ENCODE data around the gene NR1H2. TPM values are rescaled to one million over a fixed set of nuclear protein-coding genes. Genes with fewer than 3 reads are reported as not detected.

NR1H2 gene
- total and polyA plus RNA-seq, 4 donors: 52.5 to 114 (median 99.9) TPM

DNA sequence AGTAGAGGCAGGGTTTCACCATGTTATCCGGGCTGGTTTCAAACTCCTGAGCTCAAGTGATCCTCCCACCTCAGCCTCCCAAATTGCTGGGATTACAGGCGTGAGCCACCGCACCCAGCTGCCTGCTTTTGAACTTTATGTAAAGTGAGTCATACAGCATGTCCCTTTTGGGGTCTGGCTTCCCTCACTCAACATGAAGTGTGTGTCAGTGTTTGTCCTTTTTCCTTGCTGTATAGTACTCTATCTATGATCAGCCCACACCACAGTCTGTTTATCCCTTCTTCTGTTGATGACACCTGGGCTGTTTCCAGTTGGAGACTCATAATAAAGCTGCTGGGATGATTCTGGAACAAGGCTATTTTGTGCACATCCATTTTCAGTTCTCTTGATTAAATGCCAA, 44.6 kb downstream of the NR1H2 start:
- Histone ChIP-seq H3K9ac (ENCODE audit: insufficient read depth in 1 of 2, low read length in 2 of 2) (no peak overlapping the region), H3K9me3 (ENCODE audit: control insufficient read depth in 4 of 4, insufficient read depth in 3 of 4, low read length in 3 of 4) (no peaks in the 10 kb centered on the region), H3K4me1 (ENCODE audit: control insufficient read depth in 5 of 5, insufficient read depth in 5 of 5, low read length in 5 of 5) (peaks cover 0 to 4% (median 0%) of the 10 kb centered on the region in 5 donors), H3K27ac (ENCODE audit: low read depth in 1 of 2, low read length in 1 of 2) (no peak overlapping the region), H3K27me3 (ENCODE audit: control insufficient read depth in 3 of 3, insufficient read depth in 3 of 3, low read length in 2 of 3) (peaks cover 0 to 14% (median 12%) of the 10 kb centered on the region in 3 donors), H3K36me3 (ENCODE audit: control insufficient read depth in 4 of 4, insufficient read depth in 4 of 4, low read length in 4 of 4) (no peaks in the 10 kb centered on the region), H3K4me3 (no peak overlapping the region)
- ATAC-seq (ENCODE audit: insufficient read depth, low FRiP score): no peak
- no peak for DNase-seq
- WGBS, 2 donors: 63% methylated on average over 3 of the region's 3 CpGs
- TF ChIP-seq, protein P1, sequence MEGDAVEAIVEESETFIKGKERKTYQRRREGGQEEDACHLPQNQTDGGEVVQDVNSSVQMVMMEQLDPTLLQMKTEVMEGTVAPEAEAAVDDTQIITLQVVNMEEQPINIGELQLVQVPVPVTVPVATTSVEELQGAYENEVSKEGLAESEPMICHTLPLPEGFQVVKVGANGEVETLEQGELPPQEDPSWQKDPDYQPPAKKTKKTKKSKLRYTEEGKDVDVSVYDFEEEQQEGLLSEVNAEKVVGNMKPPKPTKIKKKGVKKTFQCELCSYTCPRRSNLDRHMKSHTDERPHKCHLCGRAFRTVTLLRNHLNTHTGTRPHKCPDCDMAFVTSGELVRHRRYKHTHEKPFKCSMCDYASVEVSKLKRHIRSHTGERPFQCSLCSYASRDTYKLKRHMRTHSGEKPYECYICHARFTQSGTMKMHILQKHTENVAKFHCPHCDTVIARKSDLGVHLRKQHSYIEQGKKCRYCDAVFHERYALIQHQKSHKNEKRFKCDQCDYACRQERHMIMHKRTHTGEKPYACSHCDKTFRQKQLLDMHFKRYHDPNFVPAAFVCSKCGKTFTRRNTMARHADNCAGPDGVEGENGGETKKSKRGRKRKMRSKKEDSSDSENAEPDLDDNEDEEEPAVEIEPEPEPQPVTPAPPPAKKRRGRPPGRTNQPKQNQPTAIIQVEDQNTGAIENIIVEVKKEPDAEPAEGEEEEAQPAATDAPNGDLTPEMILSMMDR (IDR thresholded peaks at IDR 0.05; ENCODE audit: control extremely low read depth, extremely low read depth): no peak

DNA sequence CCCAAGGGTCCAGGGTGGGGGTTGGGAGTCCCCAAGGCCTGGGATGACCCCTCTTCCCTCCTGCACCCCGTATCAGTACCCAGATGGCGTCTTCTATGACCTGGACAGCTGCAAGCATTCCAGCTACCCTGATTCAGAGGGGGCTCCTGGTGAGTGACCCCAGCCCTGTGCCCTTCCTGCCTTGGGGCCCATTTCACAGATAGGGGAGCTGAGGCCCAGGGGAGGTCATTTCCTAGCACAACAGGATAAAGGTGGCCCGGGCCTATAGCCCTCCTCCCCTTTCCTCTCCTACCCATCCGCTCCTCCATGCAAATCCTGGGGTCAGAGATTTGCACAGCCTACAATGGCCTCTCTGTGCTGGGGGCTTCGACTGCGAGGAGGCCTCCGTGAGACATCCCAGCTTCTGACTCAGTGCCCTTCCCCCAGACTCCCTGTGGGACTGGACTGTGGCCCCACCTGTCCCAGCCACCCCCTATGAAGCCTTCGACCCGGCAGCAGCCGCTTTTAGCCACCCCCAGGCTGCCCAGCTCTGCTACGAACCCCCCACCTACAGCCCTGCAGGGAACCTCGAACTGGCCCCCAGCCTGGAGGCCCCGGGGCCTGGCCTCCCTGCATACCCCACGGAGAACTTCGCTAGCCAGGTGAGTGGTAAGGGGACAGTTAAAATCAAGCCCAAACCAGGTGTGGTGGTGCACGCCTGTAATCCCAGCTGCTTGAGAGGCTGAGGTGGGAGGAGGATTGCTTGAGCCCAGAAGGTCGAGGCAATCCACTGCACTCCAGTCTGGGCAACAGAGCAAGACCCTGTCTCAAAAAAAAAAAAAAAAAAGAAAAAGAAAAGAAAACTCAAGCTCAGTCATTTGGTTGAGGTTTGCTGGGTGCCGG, 46.4 kb downstream of the NR1H2 start:
- Histone ChIP-seq H3K9ac (ENCODE audit: insufficient read depth in 1 of 2, low read length in 2 of 2) (no peak overlapping the region), H3K4me3 (no peak overlapping the region), H3K9me3 (ENCODE audit: control insufficient read depth in 4 of 4, insufficient read depth in 3 of 4, low read length in 3 of 4) (no peaks in the 10 kb centered on the region), H3K4me1 (ENCODE audit: control insufficient read depth in 5 of 5, insufficient read depth in 5 of 5, low read length in 5 of 5) (peaks cover 0 to 4% (median under 1%) of the 10 kb centered on the region in 5 donors), H3K27ac (ENCODE audit: low read depth in 1 of 2, low read length in 1 of 2) (no peak overlapping the region), H3K36me3 (ENCODE audit: control insufficient read depth in 4 of 4, insufficient read depth in 4 of 4, low read length in 4 of 4) (no peaks in the 10 kb centered on the region), H3K27me3 (ENCODE audit: control insufficient read depth in 3 of 3, insufficient read depth in 3 of 3, low read length in 2 of 3) (peaks cover 0 to 14% (median 12%) of the 10 kb centered on the region in 3 donors)
- DNase-seq (no peak), ATAC-seq (ENCODE audit: insufficient read depth, low FRiP score) (no peak)
- TF ChIP-seq, protein P1 (IDR thresholded peaks at IDR 0.05; ENCODE audit: control extremely low read depth, extremely low read depth): no peak
- 83 to 85% methylated on average over 18 of the region's 18 CpGs for WGBS, 2 donors

DNA sequence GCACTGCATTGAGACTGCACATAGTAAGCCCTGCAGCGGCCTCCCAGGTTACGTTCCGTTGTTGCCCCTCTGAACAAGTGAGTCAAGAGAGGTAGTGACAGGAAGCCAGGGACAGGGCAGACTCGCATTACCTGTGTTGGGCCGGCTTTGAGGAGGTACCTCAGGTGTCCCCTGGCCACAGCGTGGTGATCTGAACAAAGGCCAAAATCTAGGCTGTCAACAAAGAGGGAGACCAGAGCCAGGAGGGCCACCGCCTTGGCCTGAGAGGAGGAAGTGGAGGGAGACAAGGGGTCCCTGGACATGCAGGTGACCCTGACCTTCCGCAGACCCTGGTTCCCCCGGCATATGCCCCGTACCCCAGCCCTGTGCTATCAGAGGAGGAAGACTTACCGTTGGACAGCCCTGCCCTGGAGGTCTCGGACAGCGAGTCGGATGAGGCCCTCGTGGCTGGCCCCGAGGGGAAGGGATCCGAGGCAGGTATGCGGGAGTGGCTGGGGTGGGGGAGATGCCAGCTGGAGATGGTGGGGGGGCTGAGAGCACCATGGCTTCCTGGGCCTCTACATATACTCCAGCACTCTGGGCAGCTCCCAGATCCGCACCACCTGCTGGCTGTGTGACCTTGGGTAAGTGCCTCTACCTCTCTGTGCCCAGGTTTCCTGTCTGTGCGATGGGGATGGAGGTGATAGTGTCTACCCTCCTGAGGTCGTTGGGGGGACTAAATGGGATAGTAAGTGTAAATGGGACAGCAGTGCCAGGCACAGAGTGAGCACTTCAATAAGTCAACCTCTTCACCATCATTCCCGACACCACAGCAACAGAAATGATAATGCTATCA, 47.2 kb downstream of the NR1H2 start:
- H3K9me3 ChIP-seq (ENCODE audit: control insufficient read depth in 4 of 4, insufficient read depth in 3 of 4, low read length in 3 of 4): no peaks in the 10 kb centered on the region
- WGBS, 2 donors: 86 to 91% methylated on average over 22 of the region's 22 CpGs
- H3K4me1 ChIP-seq (ENCODE audit: control insufficient read depth in 5 of 5, insufficient read depth in 5 of 5, low read length in 5 of 5): peaks cover 0 to 9% (median 3%) of the 10 kb centered on the region in 5 donors
- H3K27ac ChIP-seq (ENCODE audit: low read depth in 1 of 2, low read length in 1 of 2): no peak overlapping the region
- no peak overlapping the region for H3K9ac ChIP-seq (ENCODE audit: insufficient read depth in 1 of 2, low read length in 2 of 2)
- H3K36me3 ChIP-seq (ENCODE audit: control insufficient read depth in 4 of 4, insufficient read depth in 4 of 4, low read length in 4 of 4): no peaks in the 10 kb centered on the region
- TF ChIP-seq, protein P1 (IDR thresholded peaks at IDR 0.05; ENCODE audit: control extremely low read depth, extremely low read depth): no peak
- H3K4me3 ChIP-seq: no peak overlapping the region
- ATAC-seq (ENCODE audit: insufficient read depth, low FRiP score): no peak
- no peak for DNase-seq
- H3K27me3 ChIP-seq (ENCODE audit: control insufficient read depth in 3 of 3, insufficient read depth in 3 of 3, low read length in 2 of 3): peaks cover 0 to 14% (median 12%) of the 10 kb centered on the region in 3 donors

Measured in lung (tissue), 12 donors.